Testis (tissue), 3 donors: ENCODE data around the gene FBXO21. TPM values are rescaled to one million over a fixed set of nuclear protein-coding genes. Genes with fewer than 3 reads are reported as not detected.

Experiments
- DNase-seq: peaks from one replicate; pipeline ENCODE4 v3.0.0-alpha.2; 2019
- H3K27ac ChIP-seq, 2 donors: fragments of 200-600 bp; sonication (generic); one replicate each; pipeline ENCODE4 v1.5.1; 2019
- H3K27me3 ChIP-seq: fragments of 200-600 bp; sonication (generic); one replicate; pipeline ENCODE4 v1.5.1; 2019
- H3K36me3 ChIP-seq: fragments of 200-600 bp; sonication (generic); one replicate; pipeline ENCODE4 v1.5.1; 2017; ENCODE audit warnings: low read depth; ENCODE audit errors: missing control alignments
- H3K4me1 ChIP-seq: fragments of 200-600 bp; sonication (generic); one replicate; pipeline ENCODE4 v1.5.1; 2019
- H3K4me3 ChIP-seq, 2 donors: fragments of 200-600 bp; sonication (generic); one replicate each; pipeline ENCODE4 v1.5.1; 2017 to 2019
- H3K9me3 ChIP-seq: fragments of 200-600 bp; sonication (generic); one replicate; pipeline ENCODE4 v1.5.1; 2017
- CTCF ChIP-seq, 3 experiments: fragments of 450-650 bp in 2 of 3; fragments of 200-600 bp in 1 of 3; sonication (generic) in 1 of 3; IDR thresholded peaks; one replicate each; pipeline ENCODE4 v1.5.1; 2016 to 2019; ENCODE audit warnings: antibody characterized with exemption in 3 of 3, mild to moderate bottlenecking in 2 of 3, moderate library complexity in 1 of 3
- POLR2A ChIP-seq: fragments of 450-650 bp; IDR thresholded peaks from one replicate; pipeline ENCODE4 v1.6.1; 2017; ENCODE audit warnings: antibody characterized with exemption, mild to moderate bottlenecking, moderate library complexity
- WGBS, 2 donors: methylation state at CpG; one replicate each; pipeline ENCODE4 v1.1.5; 2018; 5-methylcytosine and 5-hydroxymethylcytosine counted together
- intact Hi-C: fragments of 100-400 bp; cut with DNase I; formaldehyde crosslinking; loops from one replicate; pipeline ENCODE4 v1.15.1; 2023; ENCODE audit warnings: low total_unique reads
- polyA plus RNA-seq: library from polyadenylated mRNA; stranded (reverse); fragments of 350-450 nt; fragmentation: Illumina TruSeq; extraction: RNeasy Lipid Tissue Mini Kit (QIAGEN cat#74804); gene quantifications from one replicate; pipeline ENCODE4 v1.2.3, GENCODE V29; 2014; ENCODE audit warnings: low read depth, low replicate concordance; ENCODE audit not compliant: insufficient read depth
- total RNA-seq, 2 donors: library from RNA; depleted of rRNA; stranded (reverse); fragments of >200 nt; gene quantifications; one replicate each; pipeline ENCODE4 v1.2.3, GENCODE V29; 2016

The FBXO21 gene
- total and polyA plus RNA-seq, 3 donors from 2014 or later: 101 to 519 (median 290) TPM

- no peak for DNase-seq
- TF ChIP-seq POLR2A: no peak
- TF ChIP-seq CTCF (IDR thresholded peaks at IDR 0.05): no peak
- H3K4me3 ChIP-seq: no peak overlapping the region
- intact Hi-C loops: no loop called here
- H3K36me3 ChIP-seq: no peaks in the 10 kb centered on the region
- no peaks in the 10 kb centered on the region for H3K9me3 ChIP-seq
- H3K27me3 ChIP-seq: no peaks in the 10 kb centered on the region
- H3K27ac ChIP-seq: no peak overlapping the region
- 73 to 79% methylated on average over 6 of the region's 6 CpGs for WGBS, 2 donors
- peaks cover 4% of the 10 kb centered on the region for H3K4me1 ChIP-seq
These were observed 65.0 kb downstream of the FBXO21 start for GRCh38 chr12:117125272-117125613.

GRCh38 chr12:117124421-117125271 is 65.6 kb downstream of the FBXO21 start:
- Histone ChIP-seq H3K4me3 (no peak overlapping the region), H3K4me1 (peaks cover 4% of the 10 kb centered on the region), H3K9me3 (no peaks in the 10 kb centered on the region), H3K36me3 (no peaks in the 10 kb centered on the region), H3K27ac (no peak overlapping the region), H3K27me3 (no peaks in the 10 kb centered on the region)
- WGBS, 2 donors: 86 to 88% methylated on average over 8 of the region's 8 CpGs
- DNase-seq: no peak
- no peak for TF ChIP-seq POLR2A
- no peak for TF ChIP-seq CTCF (IDR thresholded peaks at IDR 0.05)
- intact Hi-C loops: no loop called here

GRCh38 chr12:117121441-117121840 is 68.8 kb downstream of the FBXO21 start:
- Histone ChIP-seq H3K27me3 (no peaks in the 10 kb centered on the region), H3K36me3 (no peaks in the 10 kb centered on the region), H3K27ac (no peak overlapping the region), H3K4me1 (peaks cover 9% of the 10 kb centered on the region), H3K9me3 (no peaks in the 10 kb centered on the region), H3K4me3 (no peak overlapping the region)
- no peak for DNase-seq
- WGBS, 2 donors: 33 to 36% methylated on average over 3 of the region's 3 CpGs
- intact Hi-C loops: no loop called here
- TF ChIP-seq POLR2A (no peak), CTCF (IDR thresholded peaks at IDR 0.05) (no peak)

GRCh38 chr12:117120787-117121186 is 69.5 kb downstream of the FBXO21 start:
- DNase-seq: no peak
- no peak overlapping the region for H3K4me3 ChIP-seq
- no peak overlapping the region for H3K27ac ChIP-seq
- no peaks in the 10 kb centered on the region for H3K27me3 ChIP-seq
- peaks cover 9% of the 10 kb centered on the region for H3K4me1 ChIP-seq
- H3K36me3 ChIP-seq: no peaks in the 10 kb centered on the region
- 83 to 85% methylated on average over 9 of the region's 9 CpGs for WGBS, 2 donors
- no peaks in the 10 kb centered on the region for H3K9me3 ChIP-seq
- TF ChIP-seq CTCF (IDR thresholded peaks at IDR 0.05): no peak
- no peak for TF ChIP-seq POLR2A
- intact Hi-C loops: no loop called here
